Muscle of leg (tissue), 11 donors: ENCODE measurements around the gene PRDM16. TPM values are rescaled to one million over a fixed set of nuclear protein-coding genes. Genes with fewer than 3 reads are reported as not detected.
A peak's percentile ranks its signal among the peaks of the same experiment; 100 is the strongest.

Experiments used
- DNase-seq: peaks from one replicate; pipeline ENCODE4 v3.0.0; 2013
- H3K27ac ChIP-seq: one replicate; pipeline ENCODE4 v1.5.1; 2013; ENCODE audit warnings: mild to moderate bottlenecking, low read length, control low read depth
- H3K27me3 ChIP-seq: one replicate; pipeline ENCODE4 v1.6.1; 2013; ENCODE audit warnings: low read length; ENCODE audit not compliant: control insufficient read depth, insufficient read depth
- H3K36me3 ChIP-seq: one replicate; pipeline ENCODE4 v1.6.1; 2013; ENCODE audit warnings: low read length; ENCODE audit not compliant: control insufficient read depth, insufficient read depth
- H3K4me1 ChIP-seq: one replicate; pipeline ENCODE4 v1.6.1; 2013; ENCODE audit warnings: low read length; ENCODE audit not compliant: control insufficient read depth, insufficient read depth
- H3K4me3 ChIP-seq: one replicate; pipeline ENCODE4 v1.5.1; 2013; ENCODE audit warnings: low read length, control low read depth
- H3K9me3 ChIP-seq: replicated peaks from 2 replicates; pipeline ENCODE4 v1.6.1; 2013; ENCODE audit warnings: low read depth, low read length; ENCODE audit not compliant: control insufficient read depth
- WGBS: methylation state at CpG from one replicate; pipeline ENCODE4 v1.1.5; 2013; ENCODE audit warnings: missing lambda C conversion rate; ENCODE audit not compliant: insufficient coverage; 5-methylcytosine and 5-hydroxymethylcytosine counted together
- polyA plus RNA-seq, 8 donors: library from polyadenylated mRNA; unstranded; fragments of 120-200 nt; gene quantifications; one replicate each; pipeline versions ENCODE4 v1.2.1 to v1.2.3, GENCODE V29; 2013; ENCODE audit warnings: inconsistent platforms in 1 of 8, low replicate concordance in 1 of 8; ENCODE audit not compliant: insufficient read length in 8 of 8, insufficient read depth in 1 of 8
- total RNA-seq: library from RNA; stranded (reverse); fragments of 120-200 nt; gene quantifications from one replicate; pipeline ENCODE4 v1.2.4, GENCODE V29; 2013

The PRDM16 gene
- total and polyA plus RNA-seq, 9 donors, result 0.43 to 1.9 (median 0.95) TPM

- Histone ChIP-seq H3K4me1 (peaks cover 13% of the 10 kb centered on the region), H3K36me3 (no peaks in the 10 kb centered on the region), H3K27ac (no peak overlapping the region), H3K9me3 (no peaks in the 10 kb centered on the region), H3K4me3 (no peak overlapping the region), H3K27me3 (peaks cover 17% of the 10 kb centered on the region)
- no peak for DNase-seq
- no CpG with 5 or more reads among the region's 9 CpGs for WGBS
These were observed 381.3 kb downstream of the PRDM16 start for GRCh38 chr1:3450202-3450863.

GRCh38 chr1:3450983-3451382 lies 382.0 kb downstream of the PRDM16 start:
- Histone ChIP-seq H3K9me3 (no peaks in the 10 kb centered on the region), H3K4me3 (no peak overlapping the region), H3K36me3 (no peaks in the 10 kb centered on the region), H3K27ac (no peak overlapping the region), H3K27me3 (peaks cover 20% of the 10 kb centered on the region), H3K4me1 (peaks cover 13% of the 10 kb centered on the region)
- WGBS, result 77% methylated on average over 9 of the region's 12 CpGs
- DNase-seq, result no peak

DNA sequence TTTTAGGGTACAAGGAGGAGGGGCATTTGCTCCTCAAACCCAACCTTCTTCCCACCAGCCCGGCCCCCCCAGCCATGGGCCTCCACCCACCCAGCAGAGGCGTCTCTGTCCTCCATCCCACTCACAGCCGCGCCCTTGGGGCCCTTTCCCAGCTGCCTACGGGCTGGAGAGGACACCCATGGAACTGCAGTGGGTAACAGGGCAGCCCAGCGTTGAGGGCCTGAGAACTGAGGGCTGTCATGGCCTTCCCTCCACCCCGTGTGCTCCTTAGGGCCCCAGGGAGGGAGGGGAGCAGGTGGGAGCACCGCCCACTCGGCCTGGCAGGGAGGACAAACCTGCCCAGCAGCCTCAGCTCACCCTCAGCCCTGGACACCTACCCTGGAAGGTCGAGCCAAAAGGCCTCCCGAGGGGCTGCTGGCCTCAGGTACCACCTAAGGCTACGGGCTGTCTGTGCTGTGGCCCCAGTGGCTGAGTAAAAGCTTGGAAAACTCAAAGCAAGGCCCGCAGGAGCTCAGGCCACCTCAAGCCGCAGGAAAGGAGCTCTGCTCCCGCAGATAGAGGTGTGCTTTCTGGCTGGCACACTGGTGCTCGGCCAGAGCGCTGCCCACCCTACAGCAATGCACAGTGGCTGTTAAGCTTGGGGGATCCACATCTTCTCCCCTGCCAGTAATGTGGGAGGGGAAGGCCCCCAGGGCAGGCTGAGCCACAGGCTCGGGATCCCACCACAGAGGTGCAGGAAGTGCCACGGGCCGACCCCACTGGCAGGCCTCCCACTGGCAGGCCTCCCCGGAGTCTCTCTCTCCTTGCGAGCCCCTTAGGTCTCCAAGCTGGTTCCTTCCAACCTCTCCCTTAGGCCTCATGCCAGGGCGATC lies 383.2 kb downstream of the PRDM16 start:
- H3K4me3 ChIP-seq, result no peak overlapping the region
- H3K27me3 ChIP-seq, result peaks cover 20% of the 10 kb centered on the region
- no peaks in the 10 kb centered on the region for H3K36me3 ChIP-seq
- DNase-seq, result no peak
- H3K9me3 ChIP-seq, result no peaks in the 10 kb centered on the region
- 79% methylated on average over 14 of the region's 23 CpGs for WGBS
- H3K4me1 ChIP-seq, result peaks cover 20% of the 10 kb centered on the region
- H3K27ac ChIP-seq, result no peak overlapping the region

GRCh38 chr1:3452866-3453175 lies 383.8 kb downstream of the PRDM16 start:
- H3K4me1 ChIP-seq, result peaks cover 26% of the 10 kb centered on the region
- no peaks in the 10 kb centered on the region for H3K9me3 ChIP-seq
- H3K36me3 ChIP-seq, result no peaks in the 10 kb centered on the region
- no peak overlapping the region for H3K27ac ChIP-seq
- WGBS, result 55% methylated on average over 5 of the region's 5 CpGs
- no peak overlapping the region for H3K4me3 ChIP-seq
- peaks cover 20% of the 10 kb centered on the region for H3K27me3 ChIP-seq
- DNase-seq, result no peak

DNA sequence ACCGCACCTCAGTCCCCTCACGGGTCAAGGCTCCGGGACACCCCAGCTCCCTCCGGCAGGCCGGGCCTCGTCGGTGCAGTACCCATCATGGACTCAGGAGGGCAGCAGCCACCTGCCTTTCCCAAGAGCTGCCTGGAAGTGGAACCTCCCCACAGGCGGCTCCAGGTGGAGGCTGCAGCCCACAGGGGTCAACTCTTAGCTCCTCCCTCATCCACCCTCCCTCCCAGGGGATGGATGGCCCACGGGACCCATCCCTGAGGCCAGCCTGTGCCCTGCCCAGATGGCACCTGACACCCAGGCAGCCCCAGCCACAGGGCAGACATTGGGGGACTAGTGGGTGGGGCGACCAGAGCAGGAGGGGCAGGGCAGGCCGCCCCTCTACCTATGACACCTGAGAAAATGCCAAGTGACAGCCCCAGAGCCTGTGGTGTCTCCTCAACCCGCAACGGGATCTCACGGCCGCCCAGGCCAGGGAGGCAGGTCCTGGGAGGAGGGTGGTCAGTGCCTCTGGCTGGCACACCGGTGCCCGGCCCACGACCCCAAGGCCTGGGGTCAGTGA lies 384.3 kb downstream of the PRDM16 start:
- Histone ChIP-seq H3K4me1 (peaks cover 30% of the 10 kb centered on the region), H3K4me3 (no peak overlapping the region), H3K27ac (no peak overlapping the region), H3K9me3 (no peaks in the 10 kb centered on the region), H3K27me3 (peaks cover 20% of the 10 kb centered on the region), H3K36me3 (no peaks in the 10 kb centered on the region)
- DNase-seq, result peak; percentile 63
- WGBS, result 36% methylated on average over 14 of the region's 18 CpGs

DNA sequence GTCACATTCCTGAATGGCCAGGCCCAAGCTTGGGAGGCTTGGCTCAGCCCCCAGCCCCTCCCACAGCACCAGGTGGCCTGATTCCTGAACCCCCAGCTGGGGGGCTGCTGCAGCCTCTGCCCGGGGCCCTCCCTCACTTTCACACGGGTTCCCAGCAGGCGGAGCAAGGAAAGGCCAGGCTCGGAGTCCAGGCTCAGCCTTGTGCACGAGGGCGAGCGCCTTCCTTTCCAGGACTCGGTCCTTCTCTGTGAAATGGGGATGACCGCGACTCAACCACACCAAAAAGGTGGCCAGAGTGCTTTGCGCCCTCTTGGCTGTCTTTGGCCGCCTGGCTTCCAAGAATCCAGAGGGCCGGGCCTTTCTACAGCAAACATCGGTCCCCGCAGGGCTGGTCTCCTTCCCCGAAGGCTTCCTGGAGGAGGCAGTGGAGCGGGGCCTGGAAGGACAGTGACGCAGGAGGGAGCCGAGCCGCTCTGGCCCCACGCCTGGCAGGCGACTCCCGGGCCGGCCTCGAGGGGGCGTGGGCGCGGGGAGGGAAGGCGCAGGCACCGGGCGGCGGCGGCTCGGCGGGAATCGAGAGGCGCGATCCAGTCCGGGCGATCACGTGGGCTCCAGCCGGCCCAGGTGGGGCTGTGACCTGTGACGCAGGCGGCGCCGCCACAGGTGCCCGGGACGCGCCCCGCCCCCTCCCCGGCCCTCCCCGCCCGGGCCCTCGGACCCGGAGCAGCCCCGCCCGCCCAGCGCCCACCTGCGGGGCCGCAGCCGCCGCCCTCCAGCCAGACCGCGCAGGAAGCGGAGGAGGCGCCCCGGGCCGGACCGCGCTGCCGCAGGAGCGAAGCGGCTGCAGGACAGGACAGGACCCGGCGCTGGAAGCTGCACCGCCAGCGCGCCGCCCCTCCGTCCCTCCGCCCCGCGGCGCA lies 385.1 kb downstream of the PRDM16 start, which contains the start of gene ARHGEF16:
ARHGEF16 (plus strand) TSS at position 775 of the 920 bp plus-strand sequence. CDS start 8,420 bp downstream, outside the sequence.
- H3K27me3 ChIP-seq, result peaks cover 20% of the 10 kb centered on the region
- peak; percentile 34 for DNase-seq
- H3K36me3 ChIP-seq, result no peaks in the 10 kb centered on the region
- H3K4me3 ChIP-seq, result peak within 1 kb of the TSS; percentile 5
- H3K27ac ChIP-seq, result no peak within 1 kb of the TSS
- no peaks in the 10 kb centered on the region for H3K9me3 ChIP-seq
- WGBS, result 4% methylated on average over 81 of the region's 84 CpGs
- H3K4me1 ChIP-seq, result peaks cover 38% of the 10 kb centered on the region

- peaks cover 46% of the 10 kb centered on the region for H3K4me1 ChIP-seq
- DNase-seq, result peak; percentile 41
These were observed 386.0 kb downstream of the PRDM16 start for GRCh38 chr1:3454811-3455618.

GRCh38 chr1:3455670-3456448 lies 386.9 kb downstream of the PRDM16 start:
- Histone ChIP-seq H3K36me3 (no peaks in the 10 kb centered on the region), H3K27me3 (peaks cover 20% of the 10 kb centered on the region), H3K4me3 (no peak overlapping the region), H3K9me3 (no peaks in the 10 kb centered on the region), H3K4me1 (peaks cover 55% of the 10 kb centered on the region), H3K27ac (no peak overlapping the region)
- DNase-seq, result no peak
- 86% methylated on average over 9 of the region's 18 CpGs for WGBS

More at GRCh38 chr1:3454811-3455618, 386.0 kb downstream of the PRDM16 start:
- 27% methylated on average over 9 of the region's 46 CpGs for WGBS
- peaks cover 20% of the 10 kb centered on the region for H3K27me3 ChIP-seq
- H3K27ac ChIP-seq, result no peak overlapping the region
- H3K4me3 ChIP-seq, result peak overlapping the region; percentile 5
- no peaks in the 10 kb centered on the region for H3K36me3 ChIP-seq
- no peaks in the 10 kb centered on the region for H3K9me3 ChIP-seq
